Activated T-helper 17 cell treated with anti-CD3 and anti-CD28 coated beads, Interleukin-2, amount 50 U/mL, for 72 hours (primary cell): ENCODE measurements around the gene TBC1D22B. TPM values are rescaled to one million over a fixed set of nuclear protein-coding genes. Genes with fewer than 3 reads are reported as not detected.

ENCODE experiments used
- ATAC-seq: fragments of 150-1000 bp; cut with Tn5 transposase; replicated peaks from 2 replicates; pipeline ENCODE4 v1.10.0; 2021; ENCODE audit warnings: mild to moderate bottlenecking, moderate library complexity
- H3K27ac Mint-ChIP-seq: one replicate; pipeline ENCODE4 v1.8.0; 2022; ENCODE audit warnings: mixed read lengths
- H3K27me3 Mint-ChIP-seq: one replicate; pipeline ENCODE4 v1.8.0; 2022; ENCODE audit warnings: mixed read lengths
- H3K36me3 Mint-ChIP-seq: one replicate; pipeline ENCODE4 v1.8.0; 2022; ENCODE audit warnings: low read depth, mild to moderate bottlenecking, mixed read lengths
- H3K4me1 Mint-ChIP-seq: one replicate; pipeline ENCODE4 v1.8.0; 2022; ENCODE audit warnings: mixed read lengths
- H3K4me3 Mint-ChIP-seq: one replicate; pipeline ENCODE4 v1.8.0; 2022; ENCODE audit warnings: mild to moderate bottlenecking, mixed read lengths
- H3K9me3 Mint-ChIP-seq: one replicate; pipeline ENCODE4 v1.8.0; 2022; ENCODE audit warnings: mixed read lengths
- total RNA-seq, 2 donors: library from RNA; stranded (reverse); gene quantifications; one replicate each; pipeline ENCODE4 v1.2.3, GENCODE V29; 2022

TBC1D22B gene
- total RNA-seq, 2 donors from 2014 or later, result 11.4 to 12.2 TPM

DNA sequence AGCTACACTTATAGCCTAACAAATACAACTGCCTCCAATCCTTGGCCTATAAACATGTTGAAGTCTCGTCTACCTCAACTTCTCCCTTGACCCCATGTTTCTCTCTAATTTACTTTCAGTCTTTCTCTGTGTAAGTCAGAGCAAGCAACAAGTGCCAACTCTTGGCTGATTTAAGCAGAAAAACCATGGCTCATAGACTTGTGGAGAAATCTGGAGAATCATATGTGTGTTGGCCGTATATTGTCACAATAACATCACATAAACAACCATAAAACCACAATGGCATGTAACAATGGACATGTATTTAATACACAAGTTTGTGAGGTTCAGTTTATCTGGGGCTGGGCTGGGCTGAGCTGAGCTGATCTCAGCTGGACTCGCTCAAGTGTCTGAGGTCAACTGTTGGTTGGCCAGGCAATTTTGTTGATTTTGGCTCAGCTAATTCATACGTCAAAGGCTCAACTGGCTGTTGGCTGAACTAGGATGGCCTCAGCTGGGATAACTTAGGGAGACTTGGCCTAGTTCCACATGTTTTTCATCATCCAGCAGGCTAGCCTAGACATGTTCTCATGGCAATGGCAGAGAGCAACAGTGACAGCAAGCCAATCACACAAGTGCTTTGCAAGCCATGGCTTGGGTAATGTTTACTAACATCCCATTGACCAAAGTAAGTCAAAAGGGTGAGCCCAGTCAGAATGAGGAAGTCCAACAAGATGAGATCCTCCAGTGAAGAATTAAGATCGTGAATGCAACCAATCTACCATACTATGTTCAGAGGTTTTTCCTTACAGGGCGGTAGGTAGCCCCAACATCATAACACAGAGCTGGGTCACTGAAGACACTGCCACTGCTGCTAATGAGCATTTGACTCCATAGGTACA lies 12.9 kb upstream of the TBC1D22B start:
- Mint-ChIP-seq H3K4me3 (no peak overlapping the region), H3K27me3 (peaks cover 3% of the 10 kb centered on the region), H3K27ac (no peak overlapping the region), H3K36me3 (no peaks in the 10 kb centered on the region), H3K4me1 (peaks cover 21% of the 10 kb centered on the region), H3K9me3 (no peaks in the 10 kb centered on the region)
- ATAC-seq, result no peak

GRCh38 chr6:37251211-37251780 lies 6.3 kb upstream of the TBC1D22B start:
- Mint-ChIP-seq H3K27ac (no peak overlapping the region), H3K9me3 (no peaks in the 10 kb centered on the region), H3K27me3 (peaks cover 4% of the 10 kb centered on the region)

GRCh38 chr6:37253486-37254007 lies 4.0 kb upstream of the TBC1D22B start:
- Mint-ChIP-seq H3K27me3 (peaks cover 4% of the 10 kb centered on the region), H3K4me3 (no peak overlapping the region), H3K4me1 (peaks cover 6% of the 10 kb centered on the region), H3K27ac (no peak overlapping the region), H3K36me3 (no peaks in the 10 kb centered on the region), H3K9me3 (no peaks in the 10 kb centered on the region)
- no peak for ATAC-seq

More at GRCh38 chr6:37251211-37251780, 6.3 kb upstream of the TBC1D22B start:
- no peaks in the 10 kb centered on the region for H3K36me3 Mint-ChIP-seq
- no peak for ATAC-seq
- H3K4me3 Mint-ChIP-seq, result no peak overlapping the region
- peaks cover 3% of the 10 kb centered on the region for H3K4me1 Mint-ChIP-seq

DNA sequence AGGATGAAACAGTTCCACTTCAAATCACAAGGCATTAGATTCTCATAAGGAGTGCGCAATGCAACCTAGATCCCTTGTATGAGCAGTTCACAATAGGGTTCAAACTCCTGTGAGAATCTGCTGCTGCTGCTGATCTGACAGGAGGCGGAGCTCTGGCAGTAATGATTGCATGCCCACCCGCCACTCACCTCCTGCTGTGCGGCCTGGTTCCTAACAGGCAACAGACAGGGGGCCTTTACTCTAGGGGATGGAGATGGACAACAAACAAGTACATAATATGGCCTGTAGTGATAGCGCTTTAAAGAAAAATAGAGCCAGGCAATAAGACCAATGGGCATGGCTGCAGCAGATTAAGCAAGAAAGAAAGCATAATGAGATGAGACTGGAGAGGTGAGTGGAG lies 2.7 kb upstream of the TBC1D22B start:
- Mint-ChIP-seq H3K9me3 (no peaks in the 10 kb centered on the region), H3K27me3 (peaks cover 4% of the 10 kb centered on the region), H3K36me3 (no peaks in the 10 kb centered on the region), H3K27ac (no peak overlapping the region), H3K4me3 (no peak overlapping the region), H3K4me1 (peaks cover 18% of the 10 kb centered on the region)
- no peak for ATAC-seq

GRCh38 chr6:37256692-37257319 lies 766 bp upstream of the TBC1D22B start:
- Mint-ChIP-seq H3K27me3 (peaks cover 4% of the 10 kb centered on the region), H3K4me1 (peaks cover 20% of the 10 kb centered on the region), H3K4me3 (peak overlapping the region; percentile 86), H3K27ac (peak overlapping the region; percentile 86), H3K9me3 (no peaks in the 10 kb centered on the region), H3K36me3 (no peaks in the 10 kb centered on the region)
- ATAC-seq, result no peak

- peaks cover 4% of the 10 kb centered on the region for H3K27me3 Mint-ChIP-seq
- H3K36me3 Mint-ChIP-seq, result peaks cover under 1% of the 10 kb centered on the region
- H3K4me3 Mint-ChIP-seq, result peak overlapping the region; percentile 86
- ATAC-seq, result no peak
- peak overlapping the region; percentile 86 for H3K27ac Mint-ChIP-seq
- peaks cover 21% of the 10 kb centered on the region for H3K4me1 Mint-ChIP-seq
- no peaks in the 10 kb centered on the region for H3K9me3 Mint-ChIP-seq
Observed at GRCh38 chr6:37257320-37257633, 295 bp upstream of the TBC1D22B start.

GRCh38 chr6:37258405-37259105 lies 983 bp downstream of the TBC1D22B start:
- Mint-ChIP-seq H3K27ac (peak overlapping the region; percentile 86), H3K27me3 (no peaks in the 10 kb centered on the region), H3K36me3 (peaks cover 12% of the 10 kb centered on the region), H3K4me1 (peaks cover 25% of the 10 kb centered on the region), H3K9me3 (no peaks in the 10 kb centered on the region), H3K4me3 (peak overlapping the region; percentile 86)
- no peak for ATAC-seq

DNA sequence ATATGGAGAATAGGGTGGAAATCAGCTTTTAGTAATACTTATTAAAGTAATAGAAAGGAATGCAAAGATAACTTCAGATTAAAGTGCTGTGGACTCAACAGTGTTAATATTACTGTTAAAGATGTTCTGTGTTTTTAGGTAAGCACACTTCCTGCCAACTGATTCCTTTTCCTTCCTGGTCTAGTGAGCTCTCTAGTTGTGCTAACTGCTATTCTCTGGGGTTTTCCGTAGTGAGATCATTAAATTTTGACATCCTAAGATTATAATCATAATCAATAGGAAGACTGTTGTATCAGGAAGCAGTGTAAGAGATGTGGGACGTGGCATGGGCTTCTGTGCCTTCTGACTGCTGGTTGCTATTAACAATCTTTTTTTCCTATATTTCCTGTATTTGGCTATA lies 1.6 kb downstream of the TBC1D22B start:
- Mint-ChIP-seq H3K9me3 (no peaks in the 10 kb centered on the region), H3K27ac (peak overlapping the region; percentile 86), H3K36me3 (peaks cover 18% of the 10 kb centered on the region), H3K4me3 (peak overlapping the region; percentile 86), H3K27me3 (no peaks in the 10 kb centered on the region), H3K4me1 (peaks cover 25% of the 10 kb centered on the region)
- ATAC-seq, result peak; percentile 4

- H3K27ac Mint-ChIP-seq, result peak overlapping the region; percentile 86
- ATAC-seq, result peak; percentile 17
- H3K36me3 Mint-ChIP-seq, result peaks cover 21% of the 10 kb centered on the region
- H3K9me3 Mint-ChIP-seq, result no peaks in the 10 kb centered on the region
- peak overlapping the region; percentile 86 for H3K4me3 Mint-ChIP-seq
- H3K27me3 Mint-ChIP-seq, result no peaks in the 10 kb centered on the region
- H3K4me1 Mint-ChIP-seq, result peaks cover 33% of the 10 kb centered on the region
Observed at GRCh38 chr6:37260040-37260439, 2.5 kb downstream of the TBC1D22B start.

DNA sequence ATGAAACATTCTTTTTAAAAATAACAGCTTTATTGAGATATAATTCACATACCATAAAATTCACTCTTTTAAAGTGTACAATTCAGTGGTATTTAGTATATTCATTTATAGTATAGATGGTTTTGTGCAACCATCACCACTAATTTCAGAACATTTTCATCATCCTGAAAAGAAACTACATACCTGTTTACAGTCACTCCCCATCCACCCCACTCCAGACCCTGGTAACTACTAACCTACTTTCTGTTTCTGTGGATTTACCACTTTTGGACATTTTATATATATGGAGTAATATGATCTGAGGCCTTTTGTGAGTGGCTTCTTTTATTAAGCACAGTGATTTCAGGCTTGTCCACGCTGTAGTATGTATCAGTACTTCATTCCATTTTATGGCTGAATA lies 2.9 kb downstream of the TBC1D22B start:
- H3K27me3 Mint-ChIP-seq, result no peaks in the 10 kb centered on the region
- peak overlapping the region; percentile 86 for H3K4me3 Mint-ChIP-seq
- H3K4me1 Mint-ChIP-seq, result peaks cover 36% of the 10 kb centered on the region
- no peak overlapping the region for H3K27ac Mint-ChIP-seq
- peak; percentile 30 for ATAC-seq
- H3K9me3 Mint-ChIP-seq, result no peaks in the 10 kb centered on the region
- peaks cover 21% of the 10 kb centered on the region for H3K36me3 Mint-ChIP-seq

- Mint-ChIP-seq H3K27ac (no peak overlapping the region), H3K4me3 (peak overlapping the region; percentile 86), H3K36me3 (peaks cover 21% of the 10 kb centered on the region), H3K27me3 (no peaks in the 10 kb centered on the region), H3K4me1 (peaks cover 40% of the 10 kb centered on the region), H3K9me3 (no peaks in the 10 kb centered on the region)
- ATAC-seq, result no peak
Observed at GRCh38 chr6:37261198-37261597, 3.6 kb downstream of the TBC1D22B start.

DNA sequence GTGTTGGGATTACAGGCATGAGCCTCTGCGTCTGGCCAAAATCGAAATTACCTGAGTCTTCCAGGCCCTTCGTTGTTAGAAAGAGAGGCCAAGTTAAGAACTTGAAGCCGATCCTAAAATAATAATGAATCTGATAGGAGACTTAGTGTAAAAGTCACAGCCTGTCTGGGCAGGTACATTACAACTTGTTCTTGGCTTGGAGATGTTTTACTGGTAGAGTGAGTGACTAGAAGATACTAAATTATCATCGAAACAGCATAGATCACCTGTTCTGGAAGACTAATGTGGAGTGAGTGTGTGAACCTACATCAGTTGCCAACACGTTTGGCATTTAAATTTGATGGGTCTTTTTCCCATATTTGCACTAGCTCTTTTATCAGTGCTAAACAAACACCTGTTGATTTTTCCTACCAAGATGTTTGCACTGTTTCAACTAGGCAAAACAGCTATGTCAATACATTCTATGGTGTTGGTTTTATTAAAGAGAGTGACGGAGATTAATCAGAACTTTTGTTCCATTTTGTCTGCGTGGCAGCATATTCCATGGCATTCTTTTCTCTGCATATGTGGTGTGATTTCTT lies 5.0 kb downstream of the TBC1D22B start:
- Mint-ChIP-seq H3K4me1 (peaks cover 40% of the 10 kb centered on the region), H3K36me3 (peaks cover 21% of the 10 kb centered on the region), H3K27me3 (no peaks in the 10 kb centered on the region), H3K4me3 (no peak overlapping the region), H3K27ac (no peak overlapping the region), H3K9me3 (no peaks in the 10 kb centered on the region)
- no peak for ATAC-seq

DNA sequence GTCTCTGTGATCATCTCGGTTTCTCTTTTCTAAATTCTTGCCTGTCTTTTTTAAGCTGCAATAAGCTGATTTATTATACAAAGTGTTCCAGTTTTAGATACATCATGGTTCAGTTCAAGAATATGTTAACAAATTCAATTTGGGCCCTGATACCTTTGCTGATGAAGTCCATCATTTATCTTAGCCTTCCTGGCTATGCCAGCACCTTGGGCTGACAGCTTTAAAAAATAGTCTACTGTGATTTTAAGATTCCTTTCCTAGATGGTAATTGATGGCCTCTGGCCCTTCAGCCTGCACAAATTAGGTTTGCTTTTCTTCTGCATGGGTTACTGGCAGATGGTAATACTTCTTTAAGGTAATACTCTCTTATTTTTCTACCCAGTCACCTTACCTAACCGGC lies 7.4 kb downstream of the TBC1D22B start:
- H3K9me3 Mint-ChIP-seq, result no peaks in the 10 kb centered on the region
- no peaks in the 10 kb centered on the region for H3K27me3 Mint-ChIP-seq
- peaks cover 41% of the 10 kb centered on the region for H3K36me3 Mint-ChIP-seq
- ATAC-seq, result no peak
- peaks cover 29% of the 10 kb centered on the region for H3K4me1 Mint-ChIP-seq
- no peak overlapping the region for H3K4me3 Mint-ChIP-seq
- H3K27ac Mint-ChIP-seq, result no peak overlapping the region

- Mint-ChIP-seq H3K9me3 (no peaks in the 10 kb centered on the region), H3K27me3 (no peaks in the 10 kb centered on the region), H3K4me1 (peaks cover 28% of the 10 kb centered on the region), H3K27ac (no peak overlapping the region), H3K4me3 (no peak overlapping the region), H3K36me3 (peaks cover 49% of the 10 kb centered on the region)
- ATAC-seq, result no peak
Observed at GRCh38 chr6:37265860-37266259, 8.3 kb downstream of the TBC1D22B start.
